H1 (cell line): Measurements from ENCODE around the gene RFNG. TPM values are rescaled to one million over a fixed set of nuclear protein-coding genes. Genes with fewer than 3 reads are reported as not detected.
A peak's percentile ranks its signal among the peaks of the same experiment; 100 is the strongest.

ENCODE experiments used
- CTCF ChIA-PET: fragments of 300-600 bp; sonication (Branson Sonifier 250); formaldehyde crosslinking; loops from one replicate; lab custom pipeline; 2021; ENCODE audit not compliant: partially characterized antibody; lab: Charles Lee
- POLR2A ChIA-PET: fragments of 300-600 bp; sonication (Branson Sonifier 250); formaldehyde crosslinking; loops from one replicate; lab custom pipeline; 2021; ENCODE audit warnings: inconsistent platforms; ENCODE audit not compliant: partially characterized antibody; lab: Charles Lee
- DNase-seq, 2 experiments: peaks; one replicate each; pipeline versions ENCODE4 v3.0.0 to v3.0.0-alpha.2; 2010 to 2022; ENCODE audit warnings: low spot score in 2 of 2, low read depth in 1 of 2, mixed read lengths in 1 of 2
- FAIRE-seq: peaks from 2 replicates; lab custom pipeline; 2011; peaks lifted over from hg19 to GRCh38; lab: Jason Lieb, UNC
- H2AFZ ChIP-seq: 2 replicates; pipeline ENCODE4 v1.8.1; 2012; ENCODE audit warnings: low read length, inconsistent platforms
- H2AK5ac ChIP-seq: 2 replicates; pipeline ENCODE4 v1.6.1; 2013; ENCODE audit warnings: low read depth, low read length
- H2BK120ac ChIP-seq: replicated peaks from 2 replicates; pipeline ENCODE3; 2013; ENCODE audit warnings: low read depth, low read length, inconsistent platforms
- H2BK12ac ChIP-seq: 2 replicates; pipeline ENCODE4 v1.6.1; 2013; ENCODE audit warnings: low read depth, low read length
- H2BK15ac ChIP-seq: 2 replicates; pipeline ENCODE4 v1.6.1; 2013; ENCODE audit warnings: low read length
- H2BK20ac ChIP-seq: 2 replicates; pipeline ENCODE4 v1.6.1; 2013; ENCODE audit warnings: low read length
- H2BK5ac ChIP-seq: 2 replicates; pipeline ENCODE4 v1.6.1; 2013; ENCODE audit warnings: low read depth, low read length
- H3K14ac ChIP-seq: 2 replicates; pipeline ENCODE4 v1.6.1; 2013; ENCODE audit warnings: inconsistent platforms; ENCODE audit not compliant: insufficient read length
- H3K18ac ChIP-seq: 2 replicates; pipeline ENCODE4 v1.6.1; 2013; ENCODE audit warnings: low read length; ENCODE audit errors: extremely low read depth
- H3K23ac ChIP-seq: 2 replicates; pipeline ENCODE4 v1.6.1; 2013; ENCODE audit warnings: inconsistent platforms; ENCODE audit not compliant: insufficient read length
- H3K23me2 ChIP-seq: 2 replicates; pipeline ENCODE4 v1.6.1; 2013; ENCODE audit warnings: low read depth, low read length
- H3K27ac ChIP-seq: 2 replicates; pipeline ENCODE4 v1.6.1; 2011; ENCODE audit warnings: low read depth, low read length, inconsistent platforms
- H3K27me3 ChIP-seq, 4 experiments: replicated peaks in 1 of 4; 1 replicate in 1 of 4; 2 replicates in 3 of 4; pipeline versions ENCODE4 v1.6.1 to v1.8.1; 2011 to 2013; ENCODE audit warnings: low read length in 3 of 4, mild to moderate bottlenecking in 3 of 4, inconsistent platforms in 2 of 4, mixed read lengths in 2 of 4, moderate library complexity in 1 of 4; ENCODE audit not compliant: control insufficient read depth in 3 of 4, insufficient read depth in 3 of 4; ENCODE audit errors: extremely low read depth in 1 of 4
- H3K36me3 ChIP-seq, 4 experiments: 2 replicates each; pipeline versions ENCODE4 v1.6.1 to v1.8.1; 2011 to 2013; ENCODE audit warnings: mild to moderate bottlenecking in 4 of 4, low read length in 3 of 4, moderate library complexity in 2 of 4, control low read depth in 1 of 4, inconsistent platforms in 1 of 4; ENCODE audit not compliant: insufficient read depth in 4 of 4, control insufficient read depth in 2 of 4
- H3K4ac ChIP-seq: replicated peaks from 2 replicates; pipeline ENCODE3; 2013; ENCODE audit warnings: low read length, low read depth, mixed read lengths, inconsistent platforms; ENCODE audit not compliant: insufficient read length
- H3K4me1 ChIP-seq, 4 experiments: replicated peaks in 1 of 4; 1 replicate in 1 of 4; 2 replicates in 3 of 4; pipeline versions ENCODE4 v1.6.1 to v1.8.1; 2011 to 2013; ENCODE audit warnings: low read length in 3 of 4, inconsistent platforms in 2 of 4, mixed read lengths in 1 of 4; ENCODE audit not compliant: insufficient read depth in 4 of 4, control insufficient read depth in 3 of 4
- H3K4me2 ChIP-seq, 2 experiments: 2 replicates each; pipeline versions ENCODE4 v1.6.1 to v1.8.1; 2011 to 2013; ENCODE audit warnings: low read depth in 2 of 2, low read length in 2 of 2, control low read depth in 1 of 2, inconsistent platforms in 1 of 2, mild to moderate bottlenecking in 1 of 2; ENCODE audit not compliant: insufficient read depth in 1 of 2
- H3K4me3 ChIP-seq, 4 experiments: fragments of 200-600, 300-600 bp in 1 of 4; sonication (generic), shearing (Covaris generic), sonication (Bioruptor Twin) in 1 of 4; 2 replicates each; pipeline versions ENCODE4 v1.5.1 to v1.8.1; 2011 to 2016; ENCODE audit warnings: low read length in 4 of 4, low read depth in 3 of 4, control low read depth in 2 of 4, inconsistent platforms in 2 of 4, mild to moderate bottlenecking in 2 of 4, mixed read lengths in 1 of 4, moderate library complexity in 1 of 4; ENCODE audit not compliant: insufficient read depth in 2 of 4; ENCODE audit errors: extremely low read depth in 1 of 4
- H3K56ac ChIP-seq: replicated peaks from 2 replicates; pipeline ENCODE3; 2013; ENCODE audit warnings: low read depth, mild to moderate bottlenecking, mixed read lengths, low read length, inconsistent platforms; ENCODE audit not compliant: insufficient read length
- H3K79me1 ChIP-seq: 2 replicates; pipeline ENCODE4 v1.6.1; 2013; ENCODE audit warnings: low read depth, low read length, control low read depth
- H3K79me2 ChIP-seq, 2 experiments: 2 replicates each; pipeline versions ENCODE4 v1.6.1 to v1.8.1; 2012 to 2013; ENCODE audit warnings: low read length in 2 of 2, mild to moderate bottlenecking in 2 of 2, inconsistent platforms in 1 of 2; ENCODE audit not compliant: insufficient read depth in 2 of 2, control insufficient read depth in 1 of 2
- H3K9ac ChIP-seq, 4 experiments: replicated peaks in 1 of 4; 1 replicate in 1 of 4; 2 replicates in 3 of 4; pipeline versions ENCODE4 v1.6.1 to v1.8.1; 2011 to 2013; ENCODE audit warnings: low read depth in 3 of 4, low read length in 3 of 4, control low read depth in 2 of 4, mild to moderate bottlenecking in 2 of 4, moderate library complexity in 2 of 4, inconsistent platforms in 1 of 4; ENCODE audit errors: extremely low read depth in 1 of 4
- H3K9me3 ChIP-seq, 2 experiments: 2 replicates each; pipeline versions ENCODE4 v1.6.1 to v1.8.1; 2012 to 2013; ENCODE audit warnings: mild to moderate bottlenecking in 2 of 2, moderate library complexity in 2 of 2, control low read depth in 1 of 2, inconsistent platforms in 1 of 2, low read depth in 1 of 2, low read length in 1 of 2, mixed read lengths in 1 of 2; ENCODE audit not compliant: insufficient read depth in 2 of 2
- H4K20me1 ChIP-seq, 2 experiments: replicated peaks in 1 of 2; 2 replicates each; pipeline versions ENCODE3 to v1.8.1; 2011 to 2013; ENCODE audit warnings: inconsistent platforms in 2 of 2, low read length in 2 of 2, mild to moderate bottlenecking in 1 of 2; ENCODE audit not compliant: insufficient read depth in 2 of 2, control insufficient read depth in 1 of 2
- H4K5ac ChIP-seq: 2 replicates; pipeline ENCODE4 v1.6.1; 2013; ENCODE audit warnings: low read length, low read depth, mixed read lengths, inconsistent platforms; ENCODE audit not compliant: insufficient read length
- H4K8ac ChIP-seq: 2 replicates; pipeline ENCODE4 v1.8.0; 2013; ENCODE audit warnings: mild to moderate bottlenecking, moderate library complexity, low read length, inconsistent platforms; ENCODE audit not compliant: insufficient read depth; ENCODE audit errors: extremely low read depth
- H4K91ac ChIP-seq: replicated peaks from 2 replicates; pipeline ENCODE3; 2013; ENCODE audit warnings: low read length, mixed read lengths, inconsistent platforms; ENCODE audit not compliant: insufficient read length
- CHD2 ChIP-seq: IDR thresholded peaks from 2 replicates; pipeline ENCODE4 v1.6.1; 2012; ENCODE audit warnings: low read length, improper control_type of control experiment
- CREB1 ChIP-seq: IDR thresholded peaks from 2 replicates; pipeline ENCODE4 v1.6.1; 2012; ENCODE audit warnings: inconsistent platforms
- EP300 ChIP-seq, 2 experiments: IDR thresholded peaks; 1 replicate in 1 of 2; 2 replicates in 1 of 2; pipeline ENCODE4 v1.6.1; 2011 to 2012; ENCODE audit warnings: low read depth in 2 of 2, low read length in 2 of 2, mild to moderate bottlenecking in 2 of 2, borderline replicate concordance in 1 of 2, inconsistent platforms in 1 of 2, moderate library complexity in 1 of 2
- JUND ChIP-seq: IDR thresholded peaks from 2 replicates; pipeline ENCODE4 v1.6.1; 2011; ENCODE audit warnings: mild to moderate bottlenecking, improper control_type of control experiment, low read length
- PHF8 ChIP-seq: fragments of 200-600 bp; sonication (generic); conservative IDR thresholded peaks from 2 replicates; pipeline ENCODE4 v1.7.1; 2012; ENCODE audit warnings: low read depth, mild to moderate bottlenecking, inconsistent platforms, low read length, moderate library complexity
- SP1 ChIP-seq: IDR thresholded peaks from 2 replicates; pipeline ENCODE4 v1.6.1; 2011; ENCODE audit warnings: low read depth, low read length
- WGBS, 2 experiments: shearing (Covaris generic) in 1 of 2; methylation state at CpG; one replicate each; pipeline versions ENCODE4 v1.1.6 to v1.1.7; 2013 to 2015; ENCODE audit warnings: low lambda C conversion rate in 2 of 2, mixed read lengths in 2 of 2, inconsistent platforms in 1 of 2, low coverage in 1 of 2, missing lambda C conversion rate in 1 of 2; ENCODE audit not compliant: insufficient replicate concordance in 2 of 2, insufficient coverage in 1 of 2, insufficient read length in 1 of 2; ENCODE audit errors: extremely low coverage in 1 of 2, missing lambda C conversion rate in 1 of 2; 5-methylcytosine and 5-hydroxymethylcytosine counted together
- polyA plus RNA-seq, 7 experiments: library from polyadenylated mRNA; depleted of rRNA in 3 of 7; stranded (reverse) in 5 of 7; unstranded in 2 of 7; fragments of >200 nt in 5 of 7; fragments of 200-250 nt in 2 of 7; gene quantifications; 1 replicate in 5 of 7; 2 replicates in 1 of 7; 4 replicates in 1 of 7; pipeline versions ENCODE4 v1.2.1 to v1.2.3, GENCODE V29; 2011 to 2013; ENCODE audit warnings: missing spikeins in 2 of 7, mixed read lengths in 2 of 7
- total RNA-seq: library from RNA; stranded (reverse); fragmentation: NEBNext Ultra II Directional; extraction: Animal tissue kit (Norgen Biotek cat#: 25700); gene quantifications from 2 replicates; pipeline ENCODE4 v1.2.1, GENCODE V29; 2021

RFNG gene
- total and polyA plus RNA-seq, 2 of the 8 experiments (the other 6 are each of a cell fraction or from before 2014, with no cell fraction given) = 26.7 to 28.4 TPM

DNA sequence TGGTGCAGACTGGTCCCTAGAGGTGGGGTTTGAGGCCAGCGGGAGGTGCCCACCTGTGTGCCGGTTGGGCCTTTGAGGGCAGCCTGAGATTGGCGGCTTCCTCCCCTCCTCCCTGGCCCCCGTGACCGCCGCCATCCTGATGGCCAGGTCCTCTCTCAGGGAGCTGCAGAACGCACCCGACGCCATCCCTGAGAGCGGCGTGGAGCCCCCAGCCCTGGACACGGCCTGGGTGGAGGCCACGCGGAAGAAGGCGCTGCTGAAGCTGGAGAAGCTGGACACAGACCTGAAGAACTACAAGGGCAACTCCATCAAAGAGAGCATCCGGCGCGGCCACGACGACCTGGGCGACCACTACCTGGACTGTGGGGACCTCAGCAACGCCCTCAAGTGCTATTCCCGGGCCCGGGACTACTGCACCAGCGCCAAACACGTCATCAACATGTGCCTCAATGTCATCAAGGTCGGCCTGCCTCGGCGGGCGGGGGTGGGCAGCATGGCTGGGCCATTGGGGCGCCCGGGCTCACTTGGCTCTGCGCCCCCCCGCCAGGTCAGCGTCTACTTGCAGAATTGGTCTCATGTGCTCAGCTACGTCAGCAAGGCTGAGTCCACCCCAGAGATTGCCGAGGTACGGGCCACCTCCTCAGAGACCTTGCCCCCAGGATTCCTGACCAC, 2.9 kb upstream of the RFNG start:
- 95% methylated on average over 37 of the region's 38 CpGs; no CpG with 5 or more reads in 1 of the 2 experiments for WGBS, 2 experiments
- no peak overlapping the region for H3K27ac ChIP-seq
- H2AFZ ChIP-seq = no peak overlapping the region
- H4K91ac ChIP-seq = no peak overlapping the region
- FAIRE-seq (no peak), DNase-seq (no peak)
- ChIA-PET CTCF (interaction anchor here (1.0 to 5.4 kb wide), 7 partner anchors 8 to 100 kb away, joined by 3 to 40 read pairs (median 3); partner anchors contain the start of genes DCXR, DUS1L and RAC3), POLR2A (interaction anchor here (0.7 to 13.2 kb wide), 14 partner anchors 11 to 111 kb away, joined by 3 to 161 read pairs (median 3); partner anchors contain the start of genes DUS1L and RAC3)
- H2BK20ac ChIP-seq = no peak overlapping the region
- H3K9ac ChIP-seq = no peak overlapping the region
- peaks cover 0 to 11% (median 6%) of the 10 kb centered on the region in 4 experiments; a peak in 5 of 7 replicates for H3K4me1 ChIP-seq
- H3K23me2 ChIP-seq = peaks cover 6% of the 10 kb centered on the region; the same call in 1 of the 2 replicates
- H3K18ac ChIP-seq = no peak overlapping the region
- H2BK5ac ChIP-seq = no peak overlapping the region
- no peak overlapping the region for H2AK5ac ChIP-seq
- H3K23ac ChIP-seq = no peak overlapping the region
- H3K56ac ChIP-seq = no peak overlapping the region
- H2BK120ac ChIP-seq = no peak overlapping the region
- H3K4me2 ChIP-seq = no peak overlapping the region
- no peaks in the 10 kb centered on the region for H3K9me3 ChIP-seq
- H3K14ac ChIP-seq = no peak overlapping the region
- peak overlapping the region; percentile 79; the same call in 1 of the 2 replicates for H4K8ac ChIP-seq
- H3K4me3 ChIP-seq = no peak overlapping the region
- no peak overlapping the region for H2BK15ac ChIP-seq
- no peak overlapping the region for H2BK12ac ChIP-seq
- no peaks in the 10 kb centered on the region; a peak in 1 of 7 replicates for H3K27me3 ChIP-seq
- H3K4ac ChIP-seq = no peak overlapping the region
- peaks cover 0 to 12% of the 10 kb centered on the region in 2 experiments; a peak in 1 of 4 replicates for H3K79me2 ChIP-seq
- peaks cover 4 to 19% of the 10 kb centered on the region in 2 experiments for H4K20me1 ChIP-seq
- peaks cover 6% of the 10 kb centered on the region; the same call in 1 of the 2 replicates for H3K79me1 ChIP-seq
- TF ChIP-seq JUND = no peak
- TF ChIP-seq CREB1 = peak; percentile 73
- TF ChIP-seq PHF8 = no peak
- no peak for TF ChIP-seq EP300 (IDR thresholded peaks at IDR 0.05; ENCODE audit: borderline replicate concordance in 1 of 2, low read depth in 2 of 2, low read length in 2 of 2)
- TF ChIP-seq CHD2 = no peak
- TF ChIP-seq SP1 = no peak
- H3K36me3 ChIP-seq = peaks cover 7 to 29% (median 19%) of the 10 kb centered on the region in 4 experiments
- no peak overlapping the region for H4K5ac ChIP-seq
